ENCODE data around the gene CFL1. TPM values are rescaled to one million over a fixed set of nuclear protein-coding genes. Genes with fewer than 3 reads are reported as not detected.

CFL1 gene
- polyA plus RNA-seq, 1 of the 3 experiments (the other 2 are of a cell fraction): 4,252 TPM

DNA sequence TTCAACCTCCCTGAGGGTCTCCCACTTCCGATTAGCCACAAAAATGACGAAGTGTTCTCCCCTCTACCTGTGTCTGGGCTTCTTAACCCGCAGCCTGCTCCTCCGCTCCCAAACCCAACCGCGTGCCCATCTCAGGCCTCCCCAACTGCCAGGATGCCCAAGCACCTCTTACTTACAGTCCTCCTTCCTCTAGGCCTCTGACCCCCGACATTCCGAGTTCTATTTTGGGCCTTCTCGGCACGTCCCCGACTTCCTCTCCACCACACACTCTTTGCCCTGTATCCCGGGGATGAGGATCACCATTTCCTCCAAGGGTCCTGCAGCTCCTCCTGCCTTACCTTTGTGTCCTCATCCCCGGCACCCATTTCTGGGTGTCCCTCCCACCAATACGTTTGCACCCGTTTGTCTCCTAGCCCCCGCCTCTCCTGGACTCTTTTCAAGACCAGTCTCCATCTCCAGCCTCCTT lies 1.9 kb upstream of the CFL1 start:
- Histone ChIP-seq H3K27me3 (ENCODE audit: insufficient read depth) (no peaks in the 10 kb centered on the region), H3K4me2 (peak overlapping the region; percentile 99), H3F3A (replicated peaks; ENCODE audit: insufficient read depth) (peaks cover 44% of the 10 kb centered on the region), H3K27ac (ENCODE audit: low read depth in 2 of 2, low read length in 1 of 2) (peak overlapping the region; percentile 93), H3K79me2 (ENCODE audit: insufficient read depth) (peaks cover 72% of the 10 kb centered on the region), H3K9ac (peak overlapping the region; percentile 86), H3K9me3 (no peaks in the 10 kb centered on the region), H3K4me1 (ENCODE audit: control insufficient read depth in 1 of 2, insufficient read depth in 2 of 2, low read depth in 1 of 2, low read length in 1 of 2) (peaks cover 10 to 29% of the 10 kb centered on the region in 2 experiments), H3K9me2 (no peaks in the 10 kb centered on the region), H4K20me1 (ENCODE audit: insufficient read depth) (peaks cover 27% of the 10 kb centered on the region), H3K4me3 (ENCODE audit: low read depth in 2 of 2, low read length in 1 of 2) (peak overlapping the region; percentile 97 to 99), H2AFZ (ENCODE audit: low read depth) (peak overlapping the region; percentile 64; the same call in 1 of the 2 replicates), H3K36me3 (replicated peaks in 1 of 2; ENCODE audit: control insufficient read depth in 1 of 2, insufficient read depth in 2 of 2, low read length in 1 of 2) (peaks cover 28 to 51% of the 10 kb centered on the region in 2 experiments)
- CTCF ChIA-PET: interaction anchor here (0.7 to 18.4 kb wide), 24 partner anchors 9 to 318 kb away, joined by 3 to 374 read pairs (median 4); partner anchors contain the start of genes BANF1, C11orf68, CCDC85B and CTSW
- no peak for DNase-seq
- POLR2A ChIA-PET: interaction anchor here (0.6 to 5.0 kb wide), 14 partner anchors 9 to 1081 kb away, joined by 3 to 59 read pairs (median 5); partner anchors contain the start of genes BANF1, CCDC85B, CTSW and EIF1AD
- TF ChIP-seq RAD21 (IDR thresholded peaks at IDR 0.05; ENCODE audit: low read length): no peak
- no peak for TF ChIP-seq JUND (IDR thresholded peaks at IDR 0.05)
- WGBS (ENCODE audit: low lambda C conversion rate): 6% methylated on average over 16 of the region's 16 CpGs

- Histone ChIP-seq H3K9me3 (no peaks in the 10 kb centered on the region), H3K27ac (ENCODE audit: low read depth in 2 of 2, low read length in 1 of 2) (peak overlapping the region; percentile 93), H3K4me1 (ENCODE audit: control insufficient read depth in 1 of 2, insufficient read depth in 2 of 2, low read depth in 1 of 2, low read length in 1 of 2) (peaks cover 10 to 29% of the 10 kb centered on the region in 2 experiments), H3K4me2 (peak overlapping the region; percentile 99), H2AFZ (ENCODE audit: low read depth) (peak overlapping the region; percentile 69; the same call in 1 of the 2 replicates), H3K4me3 (ENCODE audit: low read depth in 2 of 2, low read length in 1 of 2) (peak overlapping the region; percentile 97 to 99), H3K79me2 (ENCODE audit: insufficient read depth) (peaks cover 74% of the 10 kb centered on the region), H3K36me3 (replicated peaks in 1 of 2; ENCODE audit: control insufficient read depth in 1 of 2, insufficient read depth in 2 of 2, low read length in 1 of 2) (peaks cover 34 to 51% of the 10 kb centered on the region in 2 experiments), H3K9ac (peak overlapping the region; percentile 86), H3F3A (replicated peaks; ENCODE audit: insufficient read depth) (peaks cover 50% of the 10 kb centered on the region), H4K20me1 (ENCODE audit: insufficient read depth) (peaks cover 33% of the 10 kb centered on the region), H3K9me2 (no peaks in the 10 kb centered on the region), H3K27me3 (ENCODE audit: insufficient read depth) (no peaks in the 10 kb centered on the region)
- TF ChIP-seq TAF1 (IDR thresholded peaks at IDR 0.05; ENCODE audit: borderline replicate concordance, low read depth, low read length) (peak; percentile 83), ZBTB33 (IDR thresholded peaks at IDR 0.05; ENCODE audit: borderline replicate concordance, low read depth) (no peak), YY1 (IDR thresholded peaks at IDR 0.05; ENCODE audit: low read depth) (no peak), CTCF (IDR thresholded peaks at IDR 0.05) (peak; percentile 25; the same call in 1 of the 2 replicates), NFIC (IDR thresholded peaks at IDR 0.05; ENCODE audit: borderline replicate concordance) (no peak), MAX (IDR thresholded peaks at IDR 0.05; ENCODE audit: low read depth) (peak; percentile 56), POLR2AphosphoS5 (IDR thresholded peaks at IDR 0.05; ENCODE audit: low read depth, low read length) (peak; percentile 74), GABPA (IDR thresholded peaks at IDR 0.05; ENCODE audit: low read depth) (peak; percentile 60; the same call in 1 of the 2 replicates), REST (IDR thresholded peaks at IDR 0.05; ENCODE audit: low read depth, low read length) (peak; percentile 16; the same call in 1 of the 2 replicates), EP300 (IDR thresholded peaks at IDR 0.05; ENCODE audit: borderline replicate concordance in 1 of 2, low read depth in 1 of 2, low read length in 1 of 2) (peak in 1 of 2 experiments; percentile 20; a peak in 1 of 4 replicates), RFX5 (IDR thresholded peaks at IDR 0.05; ENCODE audit: low read length) (no peak), MXI1 (IDR thresholded peaks at IDR 0.05; ENCODE audit: low read depth, low read length) (peak; percentile 25), ELF1 (IDR thresholded peaks at IDR 0.05) (peak; percentile 66), NRF1 (IDR thresholded peaks at IDR 0.05; ENCODE audit: low read depth, low read length) (peak; percentile 37)
- DNase-seq: peak; percentile 90
- CTCF ChIA-PET: interaction anchor here (0.7 to 18.4 kb wide), 24 partner anchors 9 to 318 kb away, joined by 3 to 374 read pairs (median 4); partner anchors contain the start of genes BANF1, CCDC85B, CTSW and EFEMP2
- 1% methylated on average over 7 of the region's 46 CpGs for WGBS (ENCODE audit: low lambda C conversion rate)
- POLR2A ChIA-PET: interaction anchor here (0.7 to 5.0 kb wide), 16 partner anchors 8 to 1081 kb away, joined by 3 to 59 read pairs (median 6); partner anchors contain the start of genes BANF1, CCDC85B, EIF1AD and FIBP
Observed at GRCh38 chr11:65859095-65859811, 1.3 kb upstream of the CFL1 start.

All from SK-N-SH (cell line).